Naive thymus-derived CD8-positive, alpha-beta T cell (primary cell): ENCODE measurements around the gene MYBBP1A. TPM values are rescaled to one million over a fixed set of nuclear protein-coding genes. Genes with fewer than 3 reads are reported as not detected.

ENCODE experiments used
- ATAC-seq, 2 donors: fragments of 150-1000 bp; cut with Tn5 transposase in 1 of 2; sonication (Bioruptor Pico), chemical (Tn5 transposase) in 1 of 2; 1 replicate in 1 of 2; 2 replicates in 1 of 2; pipeline ENCODE4 v1.10.0; 2021; ENCODE audit warnings: mild to moderate bottlenecking in 2 of 2, moderate library complexity in 2 of 2
- POLR2A ChIA-PET: fragments of 350-600 bp; sonication (Branson Sonifier 250); formaldehyde crosslinking; loops from one replicate; lab custom pipeline; 2021; ENCODE audit warnings: antibody characterized with exemption; lab: Charles Lee
- DNase-seq, 10 donors: peaks; one replicate each; pipeline versions ENCODE4 v3.0.0 to v3.0.0-alpha.2; 2020 to 2022
- H3K27ac Mint-ChIP-seq, 10 donors: one replicate each; pipeline ENCODE4 v1.8.0; 2020 to 2022; ENCODE audit warnings: mild to moderate bottlenecking in 10 of 10, mixed read lengths in 10 of 10, moderate library complexity in 4 of 10, inconsistent platforms in 1 of 10
- H3K27me3 Mint-ChIP-seq, 5 donors: one replicate each; pipeline ENCODE4 v1.8.0; 2021 to 2022; ENCODE audit warnings: mixed read lengths in 5 of 5
- H3K36me3 Mint-ChIP-seq, 3 donors: one replicate each; pipeline ENCODE4 v1.8.0; 2020 to 2022; ENCODE audit warnings: mixed read lengths in 3 of 3, mild to moderate bottlenecking in 2 of 3, inconsistent platforms in 1 of 3
- H3K4me1 Mint-ChIP-seq, 4 donors: one replicate each; pipeline ENCODE4 v1.8.0; 2021 to 2022; ENCODE audit warnings: mixed read lengths in 4 of 4
- H3K4me3 Mint-ChIP-seq, 10 donors: one replicate each; pipeline ENCODE4 v1.8.0; 2020 to 2022; ENCODE audit warnings: mild to moderate bottlenecking in 10 of 10, mixed read lengths in 10 of 10, moderate library complexity in 6 of 10, inconsistent platforms in 1 of 10
- H3K9me3 Mint-ChIP-seq, 9 donors: one replicate each; pipeline ENCODE4 v1.8.0; 2020 to 2022; ENCODE audit warnings: mixed read lengths in 9 of 9, mild to moderate bottlenecking in 3 of 9, inconsistent platforms in 1 of 9, moderate library complexity in 1 of 9
- polyA plus RNA-seq, 3 donors: library from polyadenylated mRNA; unstranded; fragments of 300-500 nt; fragmentation: Illumina TruSeq; gene quantifications; one replicate each; pipeline ENCODE4 v1.2.3, GENCODE V29; 2021
- total RNA-seq, 8 experiments: library from RNA in 2 of 8; stranded (reverse) in 2 of 8; gene quantifications; one replicate each; pipeline ENCODE4 v1.2.3 and lab custom pipeline; 2021 to 2026

The MYBBP1A gene
- total and polyA plus RNA-seq, 5 experiments from 2014 or later: 14.0 to 88.6 (median 45.7) TPM

DNA sequence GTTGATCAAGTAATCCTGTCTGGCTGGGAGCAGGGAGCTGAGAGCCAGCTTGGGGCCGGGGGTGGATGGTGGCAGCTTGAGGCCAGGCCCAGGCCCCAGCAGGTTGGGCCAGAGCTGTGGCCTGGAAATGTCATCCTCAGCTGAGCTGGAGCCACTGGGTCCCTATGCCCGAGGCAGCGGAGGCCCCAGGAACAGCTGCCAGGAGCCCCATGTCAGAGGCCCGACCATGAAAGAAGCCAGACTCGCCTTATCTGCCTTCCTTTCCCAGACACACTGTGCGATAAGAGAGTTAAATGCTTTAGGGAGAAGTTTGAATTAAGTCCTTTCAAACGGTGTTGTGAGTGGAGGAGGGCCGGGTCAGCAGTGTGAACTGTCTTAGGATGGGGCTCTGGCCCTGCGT lies 32.6 kb upstream of the MYBBP1A start:
- no peak for ATAC-seq
- Mint-ChIP-seq H3K36me3 (no peaks in the 10 kb centered on the region), H3K4me1 (peaks cover 2 to 15% (median 7%) of the 10 kb centered on the region in 4 donors), H3K9me3 (no peaks in the 10 kb centered on the region), H3K4me3 (no peak overlapping the region), H3K27me3 (peaks cover 7 to 35% (median 25%) of the 10 kb centered on the region in 5 donors), H3K27ac (no peak overlapping the region)
- DNase-seq: no peak
- POLR2A ChIA-PET: no interaction called here

DNA sequence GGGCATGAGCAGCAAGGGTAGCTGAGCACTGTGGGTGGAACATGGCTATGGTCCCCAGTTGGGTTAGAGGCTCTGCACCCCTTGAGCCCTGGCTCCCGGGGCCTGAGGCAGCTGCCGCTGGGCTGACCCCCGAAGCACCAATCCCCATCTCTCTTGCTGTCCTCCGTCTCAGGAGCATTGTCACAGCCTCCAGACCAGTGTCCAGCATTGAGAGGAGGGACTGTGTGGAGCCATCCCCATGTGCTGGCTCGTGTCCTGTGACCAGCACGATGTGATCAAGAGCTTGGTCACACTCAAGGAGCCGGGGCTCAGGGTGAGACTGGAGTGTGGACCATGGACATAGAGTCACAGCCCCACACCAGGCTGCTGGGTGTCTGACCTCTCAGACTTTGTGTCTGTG lies 32.0 kb upstream of the MYBBP1A start:
- Mint-ChIP-seq H3K4me3 (no peak overlapping the region), H3K27me3 (peaks cover 7 to 41% (median 28%) of the 10 kb centered on the region in 5 donors), H3K27ac (no peak overlapping the region), H3K36me3 (no peaks in the 10 kb centered on the region), H3K9me3 (no peaks in the 10 kb centered on the region), H3K4me1 (peaks cover 2 to 15% (median 7%) of the 10 kb centered on the region in 4 donors)
- no peak for DNase-seq
- ATAC-seq: no peak
- POLR2A ChIA-PET: no interaction called here

DNA sequence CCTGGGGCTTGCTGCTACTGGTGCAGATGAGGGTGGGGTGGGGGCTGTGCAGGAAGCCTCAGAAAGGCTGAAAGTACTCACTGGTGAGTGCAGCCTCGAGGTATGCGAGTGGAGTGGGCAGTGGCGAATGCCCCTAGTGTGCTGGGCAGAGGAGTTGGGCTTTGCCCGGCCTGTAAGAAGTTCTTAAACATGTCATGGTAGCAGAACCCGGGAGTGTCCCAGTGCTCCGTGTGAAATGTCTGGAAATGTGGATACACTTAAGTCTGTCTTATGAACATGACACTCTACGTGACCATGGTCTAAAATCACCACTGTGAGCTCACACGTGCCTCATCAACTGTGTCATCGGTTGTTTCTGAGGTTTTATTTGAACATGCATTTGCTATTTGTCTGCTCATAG lies 30.9 kb upstream of the MYBBP1A start:
- Mint-ChIP-seq H3K27me3 (peaks cover 7 to 53% (median 37%) of the 10 kb centered on the region in 5 donors), H3K27ac (peak overlapping the region in 1 of 10 donors; percentile 2), H3K36me3 (no peaks in the 10 kb centered on the region), H3K4me1 (peaks cover 2 to 15% (median 7%) of the 10 kb centered on the region in 4 donors), H3K4me3 (peak overlapping the region in 3 of 10 donors; percentile 43 to 72 (median 52)), H3K9me3 (no peaks in the 10 kb centered on the region)
- no peak for ATAC-seq
- POLR2A ChIA-PET: no interaction called here
- no peak for DNase-seq

DNA sequence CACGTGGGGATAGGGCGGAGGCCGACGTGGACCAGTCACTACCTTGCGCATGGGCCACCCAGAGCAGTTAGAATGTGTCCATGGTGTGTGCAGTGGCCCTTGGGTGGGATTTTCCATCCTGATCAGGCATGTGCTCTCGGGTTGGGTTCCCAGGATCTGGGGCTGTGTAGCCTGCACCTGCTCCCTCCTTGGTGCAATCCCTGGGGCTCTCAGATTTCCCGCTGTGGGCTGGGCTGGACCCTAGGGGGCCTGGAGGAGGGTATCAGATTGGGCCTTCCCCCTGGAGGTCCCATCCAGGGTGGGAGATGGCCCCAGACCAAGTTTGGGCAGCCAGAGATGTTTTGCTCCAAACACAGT lies 30.4 kb upstream of the MYBBP1A start:
- H3K9me3 Mint-ChIP-seq: no peaks in the 10 kb centered on the region
- DNase-seq: no peak
- H3K27ac Mint-ChIP-seq: no peak overlapping the region
- peaks cover 7 to 53% (median 39%) of the 10 kb centered on the region in 5 donors for H3K27me3 Mint-ChIP-seq
- no peaks in the 10 kb centered on the region for H3K36me3 Mint-ChIP-seq
- H3K4me3 Mint-ChIP-seq: peak overlapping the region in 4 of 10 donors; percentile 12 to 69 (median 46)
- peaks cover 2 to 15% (median 7%) of the 10 kb centered on the region in 4 donors for H3K4me1 Mint-ChIP-seq
- ATAC-seq: no peak
- POLR2A ChIA-PET: no interaction called here

DNA sequence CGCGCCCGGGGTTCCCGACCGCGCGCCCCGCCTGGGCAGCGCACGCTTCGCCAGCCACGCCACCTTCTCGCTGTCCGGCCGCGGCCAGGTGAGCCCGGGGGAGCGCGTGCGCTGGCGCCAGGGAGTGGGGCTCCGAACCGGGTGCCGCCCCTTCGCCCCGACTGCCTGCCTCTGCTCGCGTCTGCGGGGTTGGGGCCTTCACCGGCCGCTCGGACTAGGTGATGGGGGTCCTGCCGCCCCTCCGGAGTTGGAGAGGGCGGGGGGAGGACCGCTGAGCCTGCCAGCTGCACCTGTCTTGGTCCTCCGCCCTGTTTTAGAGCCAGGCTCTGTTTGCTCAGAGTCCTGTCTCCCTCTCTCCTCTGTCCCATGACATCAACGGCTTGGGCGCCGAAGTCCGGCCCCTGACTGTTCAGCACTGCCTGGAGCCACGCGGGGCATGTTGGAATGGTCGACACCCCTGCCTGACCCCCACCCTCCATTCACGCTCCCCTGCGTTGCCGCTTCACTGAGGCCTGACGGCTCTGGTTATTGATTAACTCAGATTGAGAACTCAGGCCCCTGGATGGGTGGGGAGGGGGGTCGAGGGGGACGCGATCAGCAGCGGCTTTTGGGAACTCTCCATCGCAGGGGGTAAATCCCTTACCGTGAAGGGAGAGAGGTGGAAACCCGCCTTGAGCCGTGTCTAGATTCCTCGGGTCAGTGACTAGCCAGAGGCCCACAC lies 29.9 kb upstream of the MYBBP1A start:
- no peak for ATAC-seq
- POLR2A ChIA-PET: no interaction called here

DNA sequence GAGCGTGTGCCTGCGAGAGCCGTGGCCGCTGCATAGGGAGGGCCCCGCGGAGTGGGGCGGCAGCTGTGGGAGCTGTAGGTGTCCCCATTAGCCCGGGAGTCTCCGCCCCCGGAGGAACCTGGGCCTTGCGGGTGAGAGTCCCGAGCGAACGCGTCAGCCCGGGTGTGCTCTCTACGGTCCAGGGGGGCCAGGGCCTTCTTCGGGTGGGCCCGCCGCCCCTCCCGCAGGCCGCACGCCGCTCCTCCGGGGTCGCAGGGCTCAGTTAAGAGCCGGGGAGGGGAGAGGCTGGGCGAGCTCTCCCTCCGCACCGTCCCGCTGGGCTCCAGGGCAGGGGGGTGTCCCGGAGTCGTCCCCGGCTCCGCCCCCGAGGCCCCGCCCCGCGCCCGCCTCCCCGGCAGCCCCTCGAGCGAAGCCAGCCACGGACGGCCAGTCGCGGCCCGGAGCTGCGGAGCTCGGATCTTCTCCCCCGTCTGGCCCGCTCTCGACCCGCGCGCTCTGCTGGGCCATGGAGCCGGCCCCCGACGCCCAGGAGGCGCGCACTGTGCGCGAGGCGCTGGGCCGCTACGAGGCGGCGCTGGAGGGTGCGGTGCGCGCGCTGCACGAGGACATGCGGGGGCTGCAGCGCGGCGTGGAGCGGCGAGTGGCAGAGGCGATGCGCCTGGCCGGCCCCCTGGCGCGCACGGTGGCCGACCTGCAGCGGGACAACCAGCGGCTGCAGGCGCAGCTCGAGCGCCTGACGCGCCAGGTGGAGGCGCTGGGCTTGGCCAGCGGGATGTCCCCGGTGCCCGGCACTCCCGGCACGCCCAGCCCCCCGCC lies 29.1 kb upstream of the MYBBP1A start, which contains the start of gene SMTNL2:
TSS of gene SMTNL2 (plus strand) at position 429 of the 816 bp plus-strand sequence. CDS start at position 506, 77 bp downstream.
- ATAC-seq (peak; percentile 62 to 82), DNase-seq (peak in 4 of 10 donors; percentile 18 to 37 (median 26))
- peak within 1 kb of the TSS; percentile 70 to 88 (median 84) for H3K4me3 Mint-ChIP-seq
- H3K36me3 Mint-ChIP-seq: no peaks in the 10 kb centered on the region
- POLR2A ChIA-PET: no interaction called here
- H3K27ac Mint-ChIP-seq: no peak within 1 kb of the TSS
- no peaks in the 10 kb centered on the region for H3K9me3 Mint-ChIP-seq
- H3K27me3 Mint-ChIP-seq: peaks cover 7 to 50% (median 39%) of the 10 kb centered on the region in 5 donors
- H3K4me1 Mint-ChIP-seq: peaks cover 2 to 15% (median 7%) of the 10 kb centered on the region in 4 donors

More for the DNA sequence above, 29.9 kb upstream of the MYBBP1A start:
- no peak for DNase-seq
- H3K9me3 Mint-ChIP-seq: no peaks in the 10 kb centered on the region
- H3K4me3 Mint-ChIP-seq: peak overlapping the region; percentile 30 to 75 (median 58)
- peaks cover 2 to 15% (median 7%) of the 10 kb centered on the region in 4 donors for H3K4me1 Mint-ChIP-seq
- H3K36me3 Mint-ChIP-seq: no peaks in the 10 kb centered on the region
- H3K27me3 Mint-ChIP-seq: peaks cover 7 to 50% (median 39%) of the 10 kb centered on the region in 5 donors
- no peak overlapping the region for H3K27ac Mint-ChIP-seq

DNA sequence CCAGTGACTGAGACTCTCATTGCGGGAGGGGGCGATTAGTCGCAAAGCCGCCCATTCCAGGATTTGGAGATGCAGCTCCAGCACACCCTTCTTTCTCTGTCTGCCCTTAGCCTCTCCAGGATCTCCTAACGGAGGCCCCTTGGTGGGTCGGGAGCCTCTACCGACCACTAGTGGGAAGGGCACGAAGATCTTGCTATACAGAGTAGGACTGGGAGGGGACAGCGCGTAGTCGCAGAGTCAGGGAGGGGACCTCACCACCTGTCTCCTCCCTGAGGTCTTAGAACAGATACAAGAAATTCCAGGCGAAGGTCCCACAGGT lies 28.6 kb upstream of the MYBBP1A start:
- Mint-ChIP-seq H3K4me1 (peaks cover 2 to 15% (median 7%) of the 10 kb centered on the region in 4 donors), H3K27ac (no peak overlapping the region), H3K4me3 (peak overlapping the region; percentile 70 to 88 (median 84)), H3K36me3 (no peaks in the 10 kb centered on the region), H3K27me3 (peaks cover 7 to 50% (median 39%) of the 10 kb centered on the region in 5 donors), H3K9me3 (no peaks in the 10 kb centered on the region)
- ATAC-seq (peak; percentile 79 to 82), DNase-seq (peak in 2 of 10 donors; percentile 7 to 60)
- POLR2A ChIA-PET: no interaction called here

DNA sequence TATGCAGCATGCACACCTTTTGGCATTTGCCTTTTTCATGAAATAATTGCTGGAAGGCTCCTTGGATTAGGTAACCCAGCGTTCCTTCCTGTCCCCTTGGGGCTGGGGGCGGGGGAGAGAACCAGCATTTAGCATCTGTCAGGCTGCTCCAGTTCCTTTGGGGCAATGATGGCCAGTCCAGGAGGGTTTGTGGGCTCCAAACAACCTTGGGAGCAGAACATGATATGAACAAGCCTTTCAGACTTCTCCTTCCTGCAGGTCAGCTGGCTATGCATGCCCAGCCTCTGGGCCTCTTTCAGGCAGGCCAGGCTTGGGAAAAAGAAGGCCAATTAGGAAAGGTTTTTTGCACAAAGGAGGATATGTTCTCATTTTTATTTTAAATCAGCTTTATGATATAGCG lies 28.0 kb upstream of the MYBBP1A start:
- Mint-ChIP-seq H3K4me3 (peak overlapping the region in 6 of 10 donors; percentile 58 to 88 (median 84)), H3K4me1 (peaks cover 2 to 11% (median 7%) of the 10 kb centered on the region in 4 donors), H3K27me3 (peaks cover 7 to 50% (median 39%) of the 10 kb centered on the region in 5 donors), H3K27ac (no peak overlapping the region), H3K36me3 (no peaks in the 10 kb centered on the region), H3K9me3 (no peaks in the 10 kb centered on the region)
- POLR2A ChIA-PET: no interaction called here
- ATAC-seq (no peak), DNase-seq (no peak)

DNA sequence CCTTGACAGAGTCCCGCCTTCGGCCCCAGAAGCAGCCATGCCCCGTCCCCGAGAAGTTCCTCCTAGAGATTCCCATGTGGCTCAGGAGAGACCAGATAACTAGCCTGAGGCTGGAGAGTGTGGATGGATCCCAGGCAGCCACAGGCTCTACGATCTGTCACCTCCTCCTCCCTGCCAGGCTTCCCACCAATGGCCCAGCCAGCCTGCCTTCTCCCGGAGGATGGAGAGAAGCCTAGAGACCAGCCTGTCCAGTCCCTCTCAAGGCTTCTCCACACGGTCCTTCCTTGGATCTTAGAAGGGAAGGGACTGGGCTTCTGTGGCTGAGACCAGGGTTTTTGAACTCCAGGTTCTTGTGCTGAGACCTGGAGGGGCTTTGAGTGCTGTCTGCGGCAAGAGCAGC lies 27.5 kb upstream of the MYBBP1A start:
- Mint-ChIP-seq H3K9me3 (no peaks in the 10 kb centered on the region), H3K4me3 (no peak overlapping the region), H3K4me1 (peaks cover 2 to 9% (median 7%) of the 10 kb centered on the region in 4 donors), H3K36me3 (no peaks in the 10 kb centered on the region), H3K27ac (no peak overlapping the region), H3K27me3 (peaks cover 7 to 50% (median 39%) of the 10 kb centered on the region in 5 donors)
- POLR2A ChIA-PET: no interaction called here
- DNase-seq (peak in 1 of 10 donors; percentile 43), ATAC-seq (no peak)

DNA sequence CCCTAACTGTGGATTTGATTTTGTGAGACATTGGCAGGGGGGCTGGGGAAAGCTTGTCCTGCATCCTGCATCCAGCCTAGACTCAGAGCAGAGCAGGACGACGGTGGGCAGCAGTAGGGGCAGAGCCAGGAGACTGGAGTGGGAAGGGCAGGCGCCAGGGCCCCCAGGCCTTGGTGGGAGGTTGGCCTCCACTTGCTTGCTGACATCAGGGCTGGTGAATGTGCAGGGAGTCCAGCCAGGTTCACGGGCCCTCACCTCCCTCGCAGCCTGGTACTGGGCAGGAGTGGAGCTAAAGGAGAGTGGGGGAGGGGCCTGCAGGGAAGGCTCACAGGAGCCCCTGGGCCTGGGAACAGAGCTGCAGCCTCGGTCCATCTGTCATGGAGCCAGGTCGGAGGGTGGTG lies 26.9 kb upstream of the MYBBP1A start:
- peak overlapping the region in 1 of 10 donors; percentile 49 for H3K27ac Mint-ChIP-seq
- ATAC-seq: no peak

DNA sequence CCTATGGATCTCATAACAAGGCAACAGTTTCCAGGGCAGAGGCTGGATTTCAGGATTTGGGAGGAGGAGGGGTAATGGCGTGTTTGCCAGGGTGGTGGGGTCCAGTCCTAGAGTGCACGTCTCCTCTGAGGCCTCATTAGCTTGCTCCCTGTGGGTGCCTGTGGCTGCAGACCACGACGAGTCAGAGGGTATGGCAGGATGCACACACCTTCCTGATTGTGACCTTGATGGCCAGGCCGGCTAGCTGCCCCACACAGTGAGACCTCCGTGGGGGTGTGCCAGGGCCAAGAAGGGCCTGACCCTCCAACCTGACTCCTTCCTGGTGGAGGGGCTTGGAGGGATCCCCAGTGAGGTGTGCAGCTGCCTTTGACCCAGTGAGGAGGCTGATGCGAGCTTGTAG lies 25.1 kb upstream of the MYBBP1A start:
- DNase-seq: peak in 1 of 10 donors; percentile 15
- H3K9me3 Mint-ChIP-seq: no peaks in the 10 kb centered on the region
- POLR2A ChIA-PET: no interaction called here
- peaks cover 3 to 37% (median 30%) of the 10 kb centered on the region in 5 donors for H3K27me3 Mint-ChIP-seq
- H3K27ac Mint-ChIP-seq: no peak overlapping the region
- no peak overlapping the region for H3K4me3 Mint-ChIP-seq
- H3K4me1 Mint-ChIP-seq: peaks cover 2 to 9% (median 6%) of the 10 kb centered on the region in 4 donors
- no peak for ATAC-seq
- no peaks in the 10 kb centered on the region for H3K36me3 Mint-ChIP-seq

More for the DNA sequence above, 26.9 kb upstream of the MYBBP1A start:
- Mint-ChIP-seq H3K27me3 (peaks cover 7 to 50% (median 39%) of the 10 kb centered on the region in 5 donors), H3K9me3 (no peaks in the 10 kb centered on the region), H3K4me3 (no peak overlapping the region), H3K4me1 (peaks cover 2 to 9% (median 7%) of the 10 kb centered on the region in 4 donors), H3K36me3 (no peaks in the 10 kb centered on the region)
- DNase-seq: peak in 1 of 10 donors; percentile 32
- POLR2A ChIA-PET: interaction anchor here (0.6 kb wide), 1 partner anchor 439 kb away, joined by 3 read pairs; the partner anchor contains the start of gene CYB5D2

DNA sequence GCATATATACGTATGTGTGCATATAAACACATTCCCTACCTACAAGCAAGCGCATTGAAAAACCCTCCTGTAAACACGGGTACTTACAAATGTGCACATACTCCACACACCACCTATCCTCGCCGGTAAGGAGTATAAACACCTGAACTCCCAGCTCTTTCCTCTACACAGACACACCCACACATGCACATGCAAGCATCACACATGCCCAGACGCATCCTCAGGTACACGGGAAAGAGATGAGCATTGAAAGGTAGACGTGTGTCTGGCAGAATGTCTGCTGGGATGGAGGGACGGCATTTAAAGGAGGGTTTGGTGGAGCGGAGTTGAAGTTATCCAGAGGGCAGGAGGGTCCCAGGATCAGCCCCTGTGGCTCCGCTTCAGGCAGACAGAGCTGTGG lies 24.5 kb upstream of the MYBBP1A start:
- no peaks in the 10 kb centered on the region for H3K9me3 Mint-ChIP-seq
- ATAC-seq: no peak
- peaks cover 3 to 35% (median 27%) of the 10 kb centered on the region in 5 donors for H3K27me3 Mint-ChIP-seq
- POLR2A ChIA-PET: no interaction called here
- DNase-seq: peak in 1 of 10 donors; percentile 6
- H3K36me3 Mint-ChIP-seq: no peaks in the 10 kb centered on the region
- H3K4me1 Mint-ChIP-seq: peaks cover 2 to 9% (median 6%) of the 10 kb centered on the region in 4 donors
- no peak overlapping the region for H3K4me3 Mint-ChIP-seq
- no peak overlapping the region for H3K27ac Mint-ChIP-seq
